ENCODE results near the gene THY1. TPM values are rescaled to one million over a fixed set of nuclear protein-coding genes. Genes with fewer than 3 reads are reported as not detected.
"Not testable (repeated sequence)": the region's sequence is repeated elsewhere in the genome, so short reads cannot be mapped to it uniquely, and the experiment has no call there.

The THY1 gene
- total RNA-seq, 2 experiments from 2014 or later, result not detected

GRCh38 chr11:119389611-119390254, 33.2 kb downstream of the THY1 start:
- Mint-ChIP-seq H3K4me3 (no peak overlapping the region), H3K9me3 (ENCODE audit: insufficient read depth) (no peaks in the 10 kb centered on the region), H3K4me1 (ENCODE audit: low read depth) (no peaks in the 10 kb centered on the region), H3K27me3 (ENCODE audit: low read depth) (peaks cover 13% of the 10 kb centered on the region), H3K27ac (no peak overlapping the region), H3K36me3 (ENCODE audit: low read depth) (no peaks in the 10 kb centered on the region)
- DNase-seq, result peak; percentile 43
- POLR2A ChIA-PET, result no interaction called here
- peak; percentile 53 for ATAC-seq
- CTCF ChIA-PET, result interaction anchor here (1.0 to 1.3 kb wide), 6 partner anchors 8 to 353 kb away, joined by 3 to 5 read pairs (median 4); partner anchors contain the start of gene USP2

- no peaks in the 10 kb centered on the region for H3K9me3 Mint-ChIP-seq (ENCODE audit: insufficient read depth)
- POLR2A ChIA-PET, result no interaction called here
- H3K4me1 Mint-ChIP-seq (ENCODE audit: low read depth), result no peaks in the 10 kb centered on the region
- no peak for ATAC-seq
- H3K27me3 Mint-ChIP-seq (ENCODE audit: low read depth), result peaks cover 7% of the 10 kb centered on the region
- H3K36me3 Mint-ChIP-seq (ENCODE audit: low read depth), result no peaks in the 10 kb centered on the region
- no peak for DNase-seq
- H3K27ac Mint-ChIP-seq, result no peak overlapping the region
- CTCF ChIA-PET, result no interaction called here
- no peak overlapping the region for H3K4me3 Mint-ChIP-seq
Observed at GRCh38 chr11:119388103-119388502, 34.9 kb downstream of the THY1 start.

GRCh38 chr11:119384332-119384731, 38.6 kb downstream of the THY1 start:
- CTCF ChIA-PET, result interaction anchor here (2.6 kb wide), 1 partner anchor 90 kb away, joined by 9 read pairs; no protein-coding TSS in a partner anchor

GRCh38 chr11:119382513-119382912, 40.5 kb downstream of the THY1 start:
- POLR2A ChIA-PET, result interaction anchor here (0.7 kb wide), 1 partner anchor 956 kb away, joined by 3 read pairs; no protein-coding TSS in a partner anchor
- CTCF ChIA-PET, result interaction anchor here (0.7 to 6.3 kb wide), 8 partner anchors 12 to 92 kb away, joined by 3 to 59 read pairs (median 4); no protein-coding TSS in a partner anchor
- not testable (repeated sequence) for H3K9me3 Mint-ChIP-seq (ENCODE audit: insufficient read depth); H3K4me3 Mint-ChIP-seq; H3K36me3 Mint-ChIP-seq (ENCODE audit: low read depth); H3K27ac Mint-ChIP-seq; ATAC-seq; H3K27me3 Mint-ChIP-seq (ENCODE audit: low read depth); DNase-seq
- H3K4me1 Mint-ChIP-seq (ENCODE audit: low read depth), result peaks cover 11% of the 10 kb centered on the region

More at GRCh38 chr11:119384332-119384731, 38.6 kb downstream of the THY1 start:
- DNase-seq, result no peak
- H3K27ac Mint-ChIP-seq, result no peak overlapping the region
- peaks cover 7% of the 10 kb centered on the region for H3K27me3 Mint-ChIP-seq (ENCODE audit: low read depth)
- H3K36me3 Mint-ChIP-seq (ENCODE audit: low read depth), result no peaks in the 10 kb centered on the region
- peaks cover 9% of the 10 kb centered on the region for H3K4me1 Mint-ChIP-seq (ENCODE audit: low read depth)
- POLR2A ChIA-PET, result no interaction called here
- no peak for ATAC-seq
- no peaks in the 10 kb centered on the region for H3K9me3 Mint-ChIP-seq (ENCODE audit: insufficient read depth)
- H3K4me3 Mint-ChIP-seq, result no peak overlapping the region

GRCh38 chr11:119382101-119382500, 40.9 kb downstream of the THY1 start:
- H3K9me3 Mint-ChIP-seq (ENCODE audit: insufficient read depth), result no peaks in the 10 kb centered on the region
- DNase-seq, result no peak
- POLR2A ChIA-PET, result no interaction called here
- no peaks in the 10 kb centered on the region for H3K36me3 Mint-ChIP-seq (ENCODE audit: low read depth)
- CTCF ChIA-PET, result interaction anchor here (0.7 to 6.3 kb wide), 9 partner anchors 8 to 93 kb away, joined by 3 to 59 read pairs (median 4); no protein-coding TSS in a partner anchor
- H3K4me1 Mint-ChIP-seq (ENCODE audit: low read depth), result peaks cover 12% of the 10 kb centered on the region
- no peak for ATAC-seq
- H3K4me3 Mint-ChIP-seq, result no peak overlapping the region
- no peak overlapping the region for H3K27ac Mint-ChIP-seq
- peaks cover 9% of the 10 kb centered on the region for H3K27me3 Mint-ChIP-seq (ENCODE audit: low read depth)

- peaks cover 12% of the 10 kb centered on the region for H3K4me1 Mint-ChIP-seq (ENCODE audit: low read depth)
- H3K4me3 Mint-ChIP-seq, result no peak within 1 kb of the TSS
- peak within 1 kb of the TSS; percentile 71 for H3K27ac Mint-ChIP-seq
- H3K9me3 Mint-ChIP-seq (ENCODE audit: insufficient read depth), result no peaks in the 10 kb centered on the region
- DNase-seq, result peak; percentile 96
- ChIA-PET CTCF (interaction anchor here (0.6 to 6.3 kb wide), 20 partner anchors 8 to 95 kb away, joined by 3 to 59 read pairs (median 4); partner anchors contain the start of gene RNF26), POLR2A (interaction anchor here (0.6 to 1.1 kb wide), 4 partner anchors 12 to 59 kb away, joined by 3 to 4 read pairs (median 3); no protein-coding TSS in a partner anchor)
- peak; percentile 98 for ATAC-seq
- H3K36me3 Mint-ChIP-seq (ENCODE audit: low read depth), result no peaks in the 10 kb centered on the region
- H3K27me3 Mint-ChIP-seq (ENCODE audit: low read depth), result peaks cover 9% of the 10 kb centered on the region
Observed at GRCh38 chr11:119381181-119381988, 41.6 kb downstream of the THY1 start, which contains the start of gene USP2. Gene USP2, minus strand, starts transcription at chr11:119381690. Its CDS starts 8,210 bp downstream, at chr11:119373480.

- POLR2A ChIA-PET, result interaction anchor here (0.6 to 1.1 kb wide), 3 partner anchors 12 to 59 kb away, joined by 3 to 4 read pairs (median 3); no protein-coding TSS in a partner anchor
- no peaks in the 10 kb centered on the region for H3K9me3 Mint-ChIP-seq (ENCODE audit: insufficient read depth)
- H3K27ac Mint-ChIP-seq, result peak overlapping the region; percentile 47
- peaks cover 12% of the 10 kb centered on the region for H3K4me1 Mint-ChIP-seq (ENCODE audit: low read depth)
- ATAC-seq, result no peak
- H3K36me3 Mint-ChIP-seq (ENCODE audit: low read depth), result no peaks in the 10 kb centered on the region
- peaks cover 9% of the 10 kb centered on the region for H3K27me3 Mint-ChIP-seq (ENCODE audit: low read depth)
- CTCF ChIA-PET, result interaction anchor here (0.6 to 6.3 kb wide), 18 partner anchors 7 to 96 kb away, joined by 3 to 59 read pairs (median 4); partner anchors contain the start of gene RNF26
- no peak overlapping the region for H3K4me3 Mint-ChIP-seq
- no peak for DNase-seq
Observed at GRCh38 chr11:119380827-119381180, 42.2 kb downstream of the THY1 start.

GRCh38 chr11:119380160-119380826, 42.7 kb downstream of the THY1 start:
- Mint-ChIP-seq H3K27ac (no peak overlapping the region), H3K27me3 (ENCODE audit: low read depth) (peaks cover 9% of the 10 kb centered on the region), H3K9me3 (ENCODE audit: insufficient read depth) (no peaks in the 10 kb centered on the region), H3K4me1 (ENCODE audit: low read depth) (peaks cover 12% of the 10 kb centered on the region), H3K36me3 (ENCODE audit: low read depth) (no peaks in the 10 kb centered on the region), H3K4me3 (no peak overlapping the region)
- ATAC-seq (no peak), DNase-seq (no peak)
- ChIA-PET POLR2A (interaction anchor here (1.1 kb wide), 1 partner anchor 13 kb away, joined by 3 read pairs; no protein-coding TSS in a partner anchor), CTCF (interaction anchor here (0.9 to 6.3 kb wide), 10 partner anchors 9 to 94 kb away, joined by 3 to 59 read pairs (median 8); no protein-coding TSS in a partner anchor)

- Mint-ChIP-seq H3K4me1 (ENCODE audit: low read depth) (peaks cover 15% of the 10 kb centered on the region), H3K4me3 (no peak overlapping the region), H3K36me3 (ENCODE audit: low read depth) (no peaks in the 10 kb centered on the region), H3K27me3 (ENCODE audit: low read depth) (peaks cover 9% of the 10 kb centered on the region), H3K9me3 (ENCODE audit: insufficient read depth) (no peaks in the 10 kb centered on the region), H3K27ac (no peak overlapping the region)
- DNase-seq (no peak), ATAC-seq (no peak)
- ChIA-PET CTCF (interaction anchor here (6.3 kb wide), 1 partner anchor 23 kb away, joined by 59 read pairs; no protein-coding TSS in a partner anchor), POLR2A (no interaction called here)
Observed at GRCh38 chr11:119378851-119379465, 44.0 kb downstream of the THY1 start.

- ChIA-PET POLR2A (no interaction called here), CTCF (interaction anchor here (1.3 to 6.3 kb wide), 2 partner anchors 22 to 97 kb away, joined by 5 to 59 read pairs; no protein-coding TSS in a partner anchor)
- Mint-ChIP-seq H3K36me3 (ENCODE audit: low read depth) (no peaks in the 10 kb centered on the region), H3K27ac (no peak overlapping the region), H3K4me3 (no peak overlapping the region), H3K4me1 (ENCODE audit: low read depth) (peaks cover 24% of the 10 kb centered on the region), H3K9me3 (ENCODE audit: insufficient read depth) (no peaks in the 10 kb centered on the region), H3K27me3 (ENCODE audit: low read depth) (peaks cover 9% of the 10 kb centered on the region)
- DNase-seq (no peak), ATAC-seq (no peak)
Observed at GRCh38 chr11:119377961-119378667, 44.9 kb downstream of the THY1 start.
